H1 (cell line): ENCODE measurements around the gene AAK1. TPM values are rescaled to one million over a fixed set of nuclear protein-coding genes. Genes with fewer than 3 reads are reported as not detected.

Experiments
- ASH2L ChIP-seq: fragments of 200-600, 300-600 bp; sonication (generic); IDR thresholded peaks from one replicate; pipeline ENCODE4 v1.7.1; 2017; ENCODE audit warnings: low read length
- CEBPB ChIP-seq: IDR thresholded peaks from 2 replicates; pipeline ENCODE4 v1.6.1; 2012; ENCODE audit warnings: low read depth, low read length
- CHD2 ChIP-seq: IDR thresholded peaks from 2 replicates; pipeline ENCODE4 v1.6.1; 2012; ENCODE audit warnings: low read length, improper control_type of control experiment
- GABPA ChIP-seq: IDR thresholded peaks from 2 replicates; pipeline ENCODE4 v1.6.1; 2011; ENCODE audit warnings: mild to moderate bottlenecking, low read length, moderate library complexity, borderline replicate concordance; ENCODE audit not compliant: insufficient read depth
- HDAC2 ChIP-seq, 2 experiments: fragments of 300-600 bp in 1 of 2; sonication (generic) in 1 of 2; IDR thresholded peaks; 2 replicates each; pipeline ENCODE4 v1.6.1; 2011 to 2012; ENCODE audit warnings: low read depth in 2 of 2, low read length in 2 of 2, mild to moderate bottlenecking in 2 of 2, moderate library complexity in 2 of 2, borderline replicate concordance in 1 of 2, inconsistent platforms in 1 of 2
- KDM1A ChIP-seq: fragments of 200-600, 300-600 bp; sonication (generic); IDR thresholded peaks from 2 replicates; pipeline ENCODE4 v1.7.1; 2016; ENCODE audit warnings: mild to moderate bottlenecking, low read length, borderline replicate concordance
- KDM4A ChIP-seq: IDR thresholded peaks from one replicate; pipeline ENCODE4 v1.7.1; 2012; ENCODE audit warnings: low read depth, mild to moderate bottlenecking, moderate library complexity, low read length, inconsistent platforms; ENCODE audit not compliant: severe bottlenecking
- PHF8 ChIP-seq: fragments of 200-600 bp; sonication (generic); conservative IDR thresholded peaks from 2 replicates; pipeline ENCODE4 v1.7.1; 2012; ENCODE audit warnings: low read depth, mild to moderate bottlenecking, inconsistent platforms, low read length, moderate library complexity
- POLR2AphosphoS5 ChIP-seq: IDR thresholded peaks from 2 replicates; pipeline ENCODE4 v1.6.1; 2011; ENCODE audit warnings: low read depth, low read length
- RNF2 ChIP-seq: fragments of 200-900, 300-1000 bp; sonication (generic); IDR thresholded peaks from 2 replicates; pipeline ENCODE4 v1.7.1; 2016; ENCODE audit warnings: borderline replicate concordance, low read depth, mild to moderate bottlenecking, antibody characterized with exemption, low read length; ENCODE audit not compliant: poor library complexity, severe bottlenecking; ENCODE audit errors: missing control alignments
- SIN3A ChIP-seq, 2 experiments: IDR thresholded peaks in 1 of 2; conservative IDR thresholded peaks in 1 of 2; 2 replicates each; pipeline ENCODE4 v1.6.1; 2011 to 2012; ENCODE audit warnings: low read length in 2 of 2, improper control_type of control experiment in 1 of 2, low read depth in 1 of 2, mild to moderate bottlenecking in 1 of 2
- SIX5 ChIP-seq: IDR thresholded peaks from 2 replicates; pipeline ENCODE4 v1.6.1; 2011; ENCODE audit warnings: mild to moderate bottlenecking, low read depth, low read length
- SP2 ChIP-seq: IDR thresholded peaks from 2 replicates; pipeline ENCODE4 v1.6.1; 2012; ENCODE audit warnings: mild to moderate bottlenecking, low read length, inconsistent platforms
- SRF ChIP-seq: IDR thresholded peaks from 2 replicates; pipeline ENCODE4 v1.6.1; 2011; ENCODE audit warnings: mild to moderate bottlenecking, low read depth, low read length, moderate library complexity
- TCF12 ChIP-seq: IDR thresholded peaks from 2 replicates; pipeline ENCODE4 v1.6.1; 2011; ENCODE audit warnings: low read depth, mild to moderate bottlenecking, low read length
- polyA plus RNA-seq, 7 experiments: library from polyadenylated mRNA; depleted of rRNA in 3 of 7; stranded (reverse) in 5 of 7; unstranded in 2 of 7; fragments of >200 nt in 5 of 7; fragments of 200-250 nt in 2 of 7; gene quantifications; 1 replicate in 5 of 7; 2 replicates in 1 of 7; 4 replicates in 1 of 7; pipeline versions ENCODE4 v1.2.1 to v1.2.3, GENCODE V29; 2011 to 2013; ENCODE audit warnings: missing spikeins in 2 of 7, mixed read lengths in 2 of 7
- total RNA-seq: library from RNA; stranded (reverse); fragmentation: NEBNext Ultra II Directional; extraction: Animal tissue kit (Norgen Biotek cat#: 25700); gene quantifications from 2 replicates; pipeline ENCODE4 v1.2.1, GENCODE V29; 2021
- TF ChIP-seq, protein P1 (sequence below), 3 experiments: IDR thresholded peaks; 1 replicate in 2 of 3; 2 replicates in 1 of 3; pipeline versions ENCODE4 v1.5.1 to v1.6.1; 2011; ENCODE audit warnings: low read length in 3 of 3, mild to moderate bottlenecking in 3 of 3, inconsistent platforms in 2 of 3, low read depth in 1 of 3, moderate library complexity in 1 of 3; ENCODE audit not compliant: insufficient read depth in 1 of 3; ENCODE audit errors: control extremely low read depth in 1 of 3
- TF ChIP-seq, protein P2 (sequence below): IDR thresholded peaks from 2 replicates; pipeline ENCODE4 v1.6.1; 2012; ENCODE audit warnings: inconsistent platforms
- TF ChIP-seq, protein P3 (sequence below): IDR thresholded peaks from 2 replicates; pipeline ENCODE4 v1.6.1; 2011; ENCODE audit warnings: low read length, improper control_type of control experiment

AAK1 gene
- total and polyA plus RNA-seq, 2 of the 8 experiments (the other 6 are each of a cell fraction or from before 2014, with no cell fraction given) = 10.0 to 40.5 TPM

DNA sequence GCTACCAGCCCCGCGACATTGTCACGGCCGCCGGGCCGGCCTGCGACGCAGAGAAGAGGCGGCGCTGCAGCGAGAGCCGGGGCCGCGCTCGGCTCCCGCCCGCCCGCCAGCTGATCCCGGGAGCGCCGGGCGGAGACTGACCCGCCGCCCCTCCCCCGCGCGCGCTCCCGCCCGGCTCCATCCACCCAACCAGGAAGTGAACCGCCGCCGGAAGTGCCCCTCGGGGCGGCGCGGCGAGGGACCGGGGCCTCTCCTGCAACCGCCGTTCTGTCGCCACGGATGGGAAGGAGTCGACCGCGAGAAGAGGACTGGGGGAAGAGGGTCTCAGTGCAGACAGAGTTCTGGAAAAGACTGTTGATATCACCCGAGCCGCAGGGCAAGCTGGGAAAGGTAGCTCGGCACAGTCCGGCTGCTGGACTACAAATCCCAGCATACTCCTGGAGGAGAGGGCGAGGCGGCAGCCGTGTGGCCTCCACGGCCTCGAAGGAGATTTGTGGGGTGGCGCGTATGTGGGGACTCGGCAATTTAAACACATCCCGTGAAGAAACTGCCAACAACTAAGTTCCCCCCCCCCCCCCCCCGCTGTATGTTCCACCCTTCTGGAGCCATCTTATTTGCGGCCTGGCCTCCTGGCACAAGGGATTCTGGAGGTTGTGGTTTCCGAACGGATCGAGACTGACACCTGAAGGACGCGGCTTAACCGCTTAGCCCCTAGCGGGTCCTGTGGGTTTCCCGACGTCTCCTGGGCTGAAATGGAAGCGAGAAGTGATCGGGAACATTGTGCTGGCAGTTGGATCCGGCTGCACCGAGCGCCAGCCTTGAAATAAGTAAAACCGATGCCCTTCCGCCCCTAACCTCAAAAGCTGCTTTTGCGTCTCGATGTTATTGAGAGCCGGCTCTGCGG lies at the start of gene AAK1 (continued):
- TF ChIP-seq GABPA (peak; percentile 80; the same call in 1 of the 2 replicates), KDM1A (no peak), PHF8 (peak; percentile 85), CHD2 (no peak), POLR2AphosphoS5 (peak; percentile 37; the same call in 1 of the 2 replicates), RNF2 (no peak), TCF12 (no peak), SIX5 (peak; percentile 47), SP2 (no peak), KDM4A (peak; percentile 62), SIN3A (conservative IDR thresholded peaks at IDR 0.05 in 1 of 2, IDR thresholded peaks at IDR 0.05 in 1 of 2; ENCODE audit: low read depth in 1 of 2, low read length in 2 of 2) (peak; percentile 65 to 77; a peak in 2 of 4 replicates), SRF (no peak), ASH2L (peak; percentile 100), CEBPB (no peak), HDAC2 (IDR thresholded peaks at IDR 0.05; ENCODE audit: borderline replicate concordance in 1 of 2, low read depth in 2 of 2, low read length in 2 of 2) (peak in 1 of 2 experiments; percentile 62; a peak in 2 of 4 replicates)
- TF ChIP-seq, protein P1, sequence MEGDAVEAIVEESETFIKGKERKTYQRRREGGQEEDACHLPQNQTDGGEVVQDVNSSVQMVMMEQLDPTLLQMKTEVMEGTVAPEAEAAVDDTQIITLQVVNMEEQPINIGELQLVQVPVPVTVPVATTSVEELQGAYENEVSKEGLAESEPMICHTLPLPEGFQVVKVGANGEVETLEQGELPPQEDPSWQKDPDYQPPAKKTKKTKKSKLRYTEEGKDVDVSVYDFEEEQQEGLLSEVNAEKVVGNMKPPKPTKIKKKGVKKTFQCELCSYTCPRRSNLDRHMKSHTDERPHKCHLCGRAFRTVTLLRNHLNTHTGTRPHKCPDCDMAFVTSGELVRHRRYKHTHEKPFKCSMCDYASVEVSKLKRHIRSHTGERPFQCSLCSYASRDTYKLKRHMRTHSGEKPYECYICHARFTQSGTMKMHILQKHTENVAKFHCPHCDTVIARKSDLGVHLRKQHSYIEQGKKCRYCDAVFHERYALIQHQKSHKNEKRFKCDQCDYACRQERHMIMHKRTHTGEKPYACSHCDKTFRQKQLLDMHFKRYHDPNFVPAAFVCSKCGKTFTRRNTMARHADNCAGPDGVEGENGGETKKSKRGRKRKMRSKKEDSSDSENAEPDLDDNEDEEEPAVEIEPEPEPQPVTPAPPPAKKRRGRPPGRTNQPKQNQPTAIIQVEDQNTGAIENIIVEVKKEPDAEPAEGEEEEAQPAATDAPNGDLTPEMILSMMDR (IDR thresholded peaks at IDR 0.05; ENCODE audit: control extremely low read depth in 1 of 3, insufficient read depth in 1 of 3, low read depth in 1 of 3, low read length in 3 of 3) = 0 out of 4 replicates have a peak, but pooled peaks of 1 of the 3 experiments have one; percentile 10
- TF ChIP-seq, protein P2, sequence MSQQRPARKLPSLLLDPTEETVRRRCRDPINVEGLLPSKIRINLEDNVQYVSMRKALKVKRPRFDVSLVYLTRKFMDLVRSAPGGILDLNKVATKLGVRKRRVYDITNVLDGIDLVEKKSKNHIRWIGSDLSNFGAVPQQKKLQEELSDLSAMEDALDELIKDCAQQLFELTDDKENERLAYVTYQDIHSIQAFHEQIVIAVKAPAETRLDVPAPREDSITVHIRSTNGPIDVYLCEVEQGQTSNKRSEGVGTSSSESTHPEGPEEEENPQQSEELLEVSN = peak; percentile 8; the same call in 1 of the 2 replicates
- TF ChIP-seq, protein P3, sequence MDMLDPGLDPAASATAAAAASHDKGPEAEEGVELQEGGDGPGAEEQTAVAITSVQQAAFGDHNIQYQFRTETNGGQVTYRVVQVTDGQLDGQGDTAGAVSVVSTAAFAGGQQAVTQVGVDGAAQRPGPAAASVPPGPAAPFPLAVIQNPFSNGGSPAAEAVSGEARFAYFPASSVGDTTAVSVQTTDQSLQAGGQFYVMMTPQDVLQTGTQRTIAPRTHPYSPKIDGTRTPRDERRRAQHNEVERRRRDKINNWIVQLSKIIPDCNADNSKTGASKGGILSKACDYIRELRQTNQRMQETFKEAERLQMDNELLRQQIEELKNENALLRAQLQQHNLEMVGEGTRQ = no peak
